ENCODE data around the gene ANKMY1. TPM values are rescaled to one million over a fixed set of nuclear protein-coding genes. Genes with fewer than 3 reads are reported as not detected.

The ANKMY1 gene
- total RNA-seq, 3 donors from 2014 or later (not counting 1 experiment from before 2014, with no cell fraction given): 43.8 to 51.5 (median 46.6) TPM

GRCh38 chr2:240579071-240579762, 21.4 kb upstream of the ANKMY1 start:
- Mint-ChIP-seq H3K27ac (peak overlapping the region; percentile 71 to 77), H3K4me3 (no peak overlapping the region), H3K36me3 (no peaks in the 10 kb centered on the region), H3K4me1 (peaks cover 22 to 40% of the 10 kb centered on the region in 2 donors), H3K27me3 (ENCODE audit: low read depth in 2 of 2) (no peaks in the 10 kb centered on the region), H3K9me3 (no peaks in the 10 kb centered on the region)
- peaks cover 28% of the 10 kb centered on the region for H3K4me1 ChIP-seq (ENCODE audit: control insufficient read depth, insufficient read depth, low read length)
- H3K27ac ChIP-seq (ENCODE audit: low read length): peak overlapping the region; percentile 43
- H3K27me3 ChIP-seq (ENCODE audit: control insufficient read depth, insufficient read depth, low read length): no peaks in the 10 kb centered on the region
- TF ChIP-seq, protein P1, sequence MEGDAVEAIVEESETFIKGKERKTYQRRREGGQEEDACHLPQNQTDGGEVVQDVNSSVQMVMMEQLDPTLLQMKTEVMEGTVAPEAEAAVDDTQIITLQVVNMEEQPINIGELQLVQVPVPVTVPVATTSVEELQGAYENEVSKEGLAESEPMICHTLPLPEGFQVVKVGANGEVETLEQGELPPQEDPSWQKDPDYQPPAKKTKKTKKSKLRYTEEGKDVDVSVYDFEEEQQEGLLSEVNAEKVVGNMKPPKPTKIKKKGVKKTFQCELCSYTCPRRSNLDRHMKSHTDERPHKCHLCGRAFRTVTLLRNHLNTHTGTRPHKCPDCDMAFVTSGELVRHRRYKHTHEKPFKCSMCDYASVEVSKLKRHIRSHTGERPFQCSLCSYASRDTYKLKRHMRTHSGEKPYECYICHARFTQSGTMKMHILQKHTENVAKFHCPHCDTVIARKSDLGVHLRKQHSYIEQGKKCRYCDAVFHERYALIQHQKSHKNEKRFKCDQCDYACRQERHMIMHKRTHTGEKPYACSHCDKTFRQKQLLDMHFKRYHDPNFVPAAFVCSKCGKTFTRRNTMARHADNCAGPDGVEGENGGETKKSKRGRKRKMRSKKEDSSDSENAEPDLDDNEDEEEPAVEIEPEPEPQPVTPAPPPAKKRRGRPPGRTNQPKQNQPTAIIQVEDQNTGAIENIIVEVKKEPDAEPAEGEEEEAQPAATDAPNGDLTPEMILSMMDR (IDR thresholded peaks at IDR 0.05): no peak
- intact Hi-C loops (cut with micrococcal nuclease): no loop called here
- peaks cover 43% of the 10 kb centered on the region for H3K36me3 ChIP-seq (ENCODE audit: control insufficient read depth, insufficient read depth, low read length)
- 78% methylated on average over 12 of the region's 12 CpGs for WGBS (ENCODE audit: insufficient coverage)
- H3K9me3 ChIP-seq (ENCODE audit: control insufficient read depth, insufficient read depth, low read length): no peaks in the 10 kb centered on the region
- ATAC-seq: peak in 1 of 3 donors; percentile 23
- H3K4me3 ChIP-seq (ENCODE audit: low read length): no peak overlapping the region
- no peak for DNase-seq

- TF ChIP-seq, protein P1 (IDR thresholded peaks at IDR 0.05): no peak
- DNase-seq: no peak
- no peak for ATAC-seq
- Mint-ChIP-seq H3K4me3 (no peak overlapping the region), H3K9me3 (no peaks in the 10 kb centered on the region), H3K4me1 (peaks cover 21 to 40% of the 10 kb centered on the region in 2 donors), H3K36me3 (no peaks in the 10 kb centered on the region), H3K27me3 (ENCODE audit: low read depth in 2 of 2) (no peaks in the 10 kb centered on the region), H3K27ac (peak overlapping the region in 1 of 2 donors; percentile 77)
- Histone ChIP-seq H3K36me3 (ENCODE audit: control insufficient read depth, insufficient read depth, low read length) (peaks cover 48% of the 10 kb centered on the region), H3K4me1 (ENCODE audit: control insufficient read depth, insufficient read depth, low read length) (peaks cover 25% of the 10 kb centered on the region), H3K4me3 (ENCODE audit: low read length) (no peak overlapping the region), H3K27ac (ENCODE audit: low read length) (no peak overlapping the region), H3K27me3 (ENCODE audit: control insufficient read depth, insufficient read depth, low read length) (no peaks in the 10 kb centered on the region), H3K9me3 (ENCODE audit: control insufficient read depth, insufficient read depth, low read length) (no peaks in the 10 kb centered on the region)
- intact Hi-C loops (cut with micrococcal nuclease): no loop called here
- whole genome bisulfite sequencing (ENCODE audit: insufficient coverage): 88% methylated on average over 8 of the region's 8 CpGs
Observed at GRCh38 chr2:240578488-240578887, 20.7 kb upstream of the ANKMY1 start.

DNA sequence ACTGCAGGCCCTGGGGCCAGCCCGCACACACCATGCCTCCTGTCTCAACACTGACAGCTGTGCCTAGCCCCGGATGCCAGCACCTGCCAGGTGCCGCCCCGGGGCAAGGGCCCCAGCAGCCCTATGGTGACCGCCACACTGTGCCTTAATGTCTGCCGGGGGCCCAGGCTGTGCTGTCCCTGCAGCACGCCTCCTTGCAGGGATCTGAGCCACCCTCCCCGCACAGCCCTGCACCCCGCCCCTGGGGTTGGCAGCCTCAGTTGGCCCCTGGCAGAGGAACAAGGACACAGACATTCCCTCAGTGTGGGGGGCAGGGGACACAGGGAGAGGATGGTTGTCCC, 20.3 kb upstream of the ANKMY1 start:
- TF ChIP-seq, protein P1 (IDR thresholded peaks at IDR 0.05): no peak
- ATAC-seq: no peak
- H3K36me3 Mint-ChIP-seq: no peaks in the 10 kb centered on the region

More for the DNA sequence above, 20.3 kb upstream of the ANKMY1 start:
- Mint-ChIP-seq H3K4me1 (peaks cover 21 to 40% of the 10 kb centered on the region in 2 donors), H3K27ac (no peak overlapping the region), H3K4me3 (no peak overlapping the region), H3K9me3 (no peaks in the 10 kb centered on the region), H3K27me3 (ENCODE audit: low read depth in 2 of 2) (no peaks in the 10 kb centered on the region)
- Histone ChIP-seq H3K36me3 (ENCODE audit: control insufficient read depth, insufficient read depth, low read length) (peaks cover 49% of the 10 kb centered on the region), H3K27me3 (ENCODE audit: control insufficient read depth, insufficient read depth, low read length) (no peaks in the 10 kb centered on the region), H3K9me3 (ENCODE audit: control insufficient read depth, insufficient read depth, low read length) (no peaks in the 10 kb centered on the region), H3K27ac (ENCODE audit: low read length) (no peak overlapping the region), H3K4me1 (ENCODE audit: control insufficient read depth, insufficient read depth, low read length) (peaks cover 25% of the 10 kb centered on the region), H3K4me3 (ENCODE audit: low read length) (no peak overlapping the region)
- DNase-seq: no peak
- intact Hi-C loops (cut with micrococcal nuclease): no loop called here
- 96% methylated on average over 9 of the region's 9 CpGs for WGBS (ENCODE audit: insufficient coverage)

All from natural killer cell (primary cell).